Activated CD4-positive, alpha-beta T cell treated with anti-CD3 and anti-CD28 coated beads, Interleukin-2, amount 10 ng/mL, durations not matched to agents 24 days and 14 days (primary cell): Measurements from ENCODE around the gene ZNF276. TPM values are rescaled to one million over a fixed set of nuclear protein-coding genes. Genes with fewer than 3 reads are reported as not detected.
"Not testable (repeated sequence)": the region's sequence is repeated elsewhere in the genome, so short reads cannot be mapped to it uniquely, and the experiment has no call there.

Experiments used
- DNase-seq: peaks from one replicate; pipeline ENCODE4 v3.0.0; 2022
- H3K27ac Mint-ChIP-seq: one replicate; pipeline ENCODE4 v1.8.0; 2022; ENCODE audit warnings: mild to moderate bottlenecking, mixed read lengths
- H3K27me3 Mint-ChIP-seq: one replicate; pipeline ENCODE4 v1.8.0; 2022; ENCODE audit warnings: mixed read lengths
- H3K36me3 Mint-ChIP-seq: one replicate; pipeline ENCODE4 v1.8.0; 2022; ENCODE audit warnings: low read depth, mild to moderate bottlenecking, mixed read lengths
- H3K4me1 Mint-ChIP-seq: one replicate; pipeline ENCODE4 v1.8.0; 2021; ENCODE audit warnings: mixed read lengths
- H3K4me3 Mint-ChIP-seq: one replicate; pipeline ENCODE4 v1.8.0; 2022; ENCODE audit warnings: mild to moderate bottlenecking, moderate library complexity, mixed read lengths
- H3K9me3 Mint-ChIP-seq: one replicate; pipeline ENCODE4 v1.8.0; 2021; ENCODE audit warnings: mixed read lengths
- intact Hi-C: fragments of 100-400 bp; cut with micrococcal nuclease; formaldehyde crosslinking; loops from one replicate; pipeline ENCODE4 v1.15.1; 2023
- total RNA-seq: library from RNA; stranded (reverse); gene quantifications from 2 replicates; pipeline ENCODE4 v1.2.3, GENCODE V29; 2022

The ZNF276 gene, protein sequence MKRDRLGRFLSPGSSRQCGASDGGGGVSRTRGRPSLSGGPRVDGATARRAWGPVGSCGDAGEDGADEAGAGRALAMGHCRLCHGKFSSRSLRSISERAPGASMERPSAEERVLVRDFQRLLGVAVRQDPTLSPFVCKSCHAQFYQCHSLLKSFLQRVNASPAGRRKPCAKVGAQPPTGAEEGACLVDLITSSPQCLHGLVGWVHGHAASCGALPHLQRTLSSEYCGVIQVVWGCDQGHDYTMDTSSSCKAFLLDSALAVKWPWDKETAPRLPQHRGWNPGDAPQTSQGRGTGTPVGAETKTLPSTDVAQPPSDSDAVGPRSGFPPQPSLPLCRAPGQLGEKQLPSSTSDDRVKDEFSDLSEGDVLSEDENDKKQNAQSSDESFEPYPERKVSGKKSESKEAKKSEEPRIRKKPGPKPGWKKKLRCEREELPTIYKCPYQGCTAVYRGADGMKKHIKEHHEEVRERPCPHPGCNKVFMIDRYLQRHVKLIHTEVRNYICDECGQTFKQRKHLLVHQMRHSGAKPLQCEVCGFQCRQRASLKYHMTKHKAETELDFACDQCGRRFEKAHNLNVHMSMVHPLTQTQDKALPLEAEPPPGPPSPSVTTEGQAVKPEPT
- total RNA-seq = 32.9 and 33.3 TPM in 2 replicates

DNA sequence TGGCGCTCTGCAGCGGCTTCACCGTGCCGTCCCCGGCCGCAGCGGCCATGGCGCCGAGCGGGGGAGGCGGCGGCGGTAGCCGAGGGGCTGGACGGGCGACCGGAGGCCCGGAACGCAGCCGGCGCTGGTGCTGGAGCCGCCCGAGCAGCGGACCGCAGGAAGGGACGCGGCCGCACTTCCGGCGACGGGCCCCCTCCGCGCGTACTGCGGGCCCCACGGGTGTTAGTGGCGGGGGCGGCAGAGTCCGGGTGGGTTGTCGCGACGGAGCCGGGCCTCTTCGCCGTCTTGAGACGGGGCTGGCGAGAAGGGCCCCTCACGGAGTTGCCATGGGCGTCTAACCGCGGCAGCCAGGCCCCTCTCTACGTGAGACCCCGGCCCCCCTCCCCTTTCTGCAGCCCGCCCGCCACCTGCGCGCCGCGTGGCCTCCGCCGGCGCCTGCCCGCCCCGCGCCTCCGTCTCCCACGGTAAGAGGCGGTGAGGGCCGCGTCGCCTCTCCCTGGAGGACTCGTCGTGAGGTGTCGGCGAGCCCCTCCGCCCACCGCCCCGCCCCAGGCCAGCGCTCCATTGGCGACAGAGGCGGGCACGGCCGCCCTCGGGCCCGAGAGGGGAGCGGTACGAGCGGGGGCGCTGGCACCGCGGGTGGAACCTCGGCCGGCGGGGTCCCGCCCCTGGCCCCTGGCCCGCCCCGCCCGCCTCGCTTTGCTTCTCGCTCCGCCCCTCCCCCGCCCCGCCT is at the start of gene ZNF276, which contains the start of gene VPS9D1:
Gene ZNF276, plus strand, starts transcription at position 725 of the 733 bp plus-strand sequence. CDS start 104 bp downstream, outside the sequence.
Gene VPS9D1, minus strand, starts transcription at position 86 of the 733 bp plus-strand sequence. Its CDS starts 37 bp downstream, at position 49.
- Mint-ChIP-seq H3K4me1 (peaks cover 37% of the 10 kb centered on the region), H3K36me3 (peaks cover 37% of the 10 kb centered on the region), H3K27ac (peak within 1 kb of the TSS; percentile 92), H3K27me3 (no peaks in the 10 kb centered on the region), H3K4me3 (peak within 1 kb of the TSS; percentile 90), H3K9me3 (no peaks in the 10 kb centered on the region)
- intact Hi-C loops = loop anchor here (1.0 to 5.0 kb wide), 6 partner anchors 10 to 474 kb away; partner anchors contain the start of genes FANCA and TUBB3
- peak; percentile 94 for DNase-seq

DNA sequence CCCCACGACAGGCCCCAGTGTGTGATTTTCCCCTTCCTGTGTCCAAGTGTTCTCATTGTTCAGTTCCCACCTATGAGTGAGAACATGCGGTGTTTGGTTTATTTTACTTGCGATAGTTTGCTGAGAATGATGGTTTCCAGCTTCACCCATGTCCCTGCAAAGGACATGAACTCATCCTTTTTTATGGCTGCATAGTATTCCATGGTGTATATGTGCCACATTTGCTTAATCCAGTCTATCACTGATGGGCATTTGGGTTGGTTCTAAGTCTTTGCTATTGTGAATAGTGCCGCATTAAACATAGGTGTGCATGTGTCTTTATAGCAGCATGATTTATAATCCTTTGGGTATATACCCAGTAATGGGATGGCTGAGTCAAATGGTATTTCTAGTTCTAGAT is 49.8 kb upstream of the ZNF276 start:
- not testable (repeated sequence) for H3K4me3 Mint-ChIP-seq
- H3K4me1 Mint-ChIP-seq = peaks cover 12% of the 10 kb centered on the region

DNA sequence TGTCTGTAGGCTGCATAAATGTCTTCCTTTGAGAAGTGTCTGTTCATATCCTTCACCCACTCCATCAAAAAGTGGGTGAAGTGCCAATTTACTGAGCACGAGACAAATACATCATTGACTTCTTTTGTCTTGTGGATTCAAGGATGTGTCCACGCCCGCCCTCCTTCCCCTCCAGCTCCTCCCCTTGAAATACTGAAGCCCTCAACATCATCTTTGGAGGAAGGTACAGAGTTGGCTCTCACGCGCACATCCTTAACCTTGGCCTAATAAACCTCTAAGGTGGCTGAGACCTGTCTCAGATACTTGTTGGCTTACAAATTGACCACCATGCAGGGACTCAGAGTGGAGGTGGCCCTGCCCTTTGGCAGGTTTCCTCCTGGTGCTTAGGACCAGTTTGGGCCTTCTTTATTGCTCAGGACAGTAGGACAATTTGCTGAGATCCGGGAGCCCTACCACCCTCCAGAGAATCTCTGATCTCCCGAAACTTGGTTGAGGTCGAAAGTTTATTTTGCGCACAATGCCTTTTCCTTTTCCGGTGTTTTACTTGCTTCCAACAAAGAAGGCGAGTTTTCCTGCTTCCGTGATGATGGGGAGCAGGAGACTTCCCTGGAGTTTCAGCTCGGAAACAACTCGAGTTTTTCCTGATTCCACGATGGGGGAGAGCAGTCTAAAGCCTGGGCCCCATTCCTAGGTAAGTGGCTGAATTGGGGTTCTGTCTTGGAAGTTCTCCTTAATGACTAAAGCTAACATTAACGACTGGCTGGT is 49.0 kb upstream of the ZNF276 start:
- intact Hi-C loops = no loop called here
- Mint-ChIP-seq H3K27me3 (no peaks in the 10 kb centered on the region), H3K27ac (no peak overlapping the region), H3K4me3 (no peak overlapping the region), H3K9me3 (no peaks in the 10 kb centered on the region), H3K36me3 (peaks cover 6% of the 10 kb centered on the region), H3K4me1 (peaks cover 12% of the 10 kb centered on the region)
- DNase-seq = no peak

More for the DNA sequence above, 49.8 kb upstream of the ZNF276 start:
- H3K36me3 Mint-ChIP-seq, H3K27me3 Mint-ChIP-seq, intact Hi-C loops, H3K27ac Mint-ChIP-seq, H3K9me3 Mint-ChIP-seq, DNase-seq: not testable (repeated sequence)

DNA sequence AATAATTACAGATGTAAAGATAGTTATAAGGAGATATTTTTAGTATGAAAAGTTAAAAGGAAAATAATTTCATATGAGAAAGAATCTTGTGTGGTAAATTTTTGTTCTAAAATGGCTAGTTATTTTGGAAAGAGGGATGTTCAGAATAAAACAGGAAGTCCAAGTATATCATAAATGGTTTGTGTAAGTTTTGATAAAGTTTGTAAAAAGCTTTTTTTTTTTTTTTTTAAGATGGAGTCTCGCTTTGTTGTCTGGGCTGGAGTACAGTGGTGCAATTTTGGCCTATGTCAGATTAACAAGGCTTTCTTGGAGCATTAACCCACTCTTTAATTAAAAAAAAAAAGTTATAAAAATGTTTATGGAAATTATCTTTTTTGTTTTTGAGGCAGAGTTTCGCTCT is 43.1 kb upstream of the ZNF276 start:
- H3K36me3 Mint-ChIP-seq = peaks cover 2% of the 10 kb centered on the region
- H3K27ac Mint-ChIP-seq = no peak overlapping the region
- intact Hi-C loops = no loop called here
- H3K27me3 Mint-ChIP-seq = no peaks in the 10 kb centered on the region
- no peak overlapping the region for H3K4me3 Mint-ChIP-seq
- H3K9me3 Mint-ChIP-seq = no peaks in the 10 kb centered on the region
- no peak for DNase-seq
- no peaks in the 10 kb centered on the region for H3K4me1 Mint-ChIP-seq

DNA sequence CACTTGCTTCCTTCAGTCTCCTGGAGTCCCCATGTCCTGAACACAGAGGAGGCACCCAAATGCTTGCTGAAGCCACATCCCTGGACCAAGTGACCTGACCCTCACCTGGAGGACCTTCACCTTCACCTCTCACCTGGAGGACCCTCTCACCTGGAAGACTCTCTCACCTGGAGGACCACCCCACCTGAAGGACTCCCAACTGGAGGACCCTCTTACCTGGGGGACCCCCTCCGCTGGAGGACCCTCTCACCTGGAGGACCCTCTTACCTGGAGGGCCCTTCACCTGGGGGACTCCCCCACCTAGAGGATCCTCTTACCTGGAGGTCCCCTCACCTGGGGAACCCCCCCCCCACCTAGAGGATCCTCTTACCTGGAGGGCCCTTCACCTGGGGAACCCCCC is 35.4 kb upstream of the ZNF276 start:
- intact Hi-C loops = loop anchor here (1.0 kb wide), 1 partner anchor 14 kb away; no protein-coding TSS in a partner anchor
- H3K4me3 Mint-ChIP-seq = peak overlapping the region; percentile 63
- H3K27ac Mint-ChIP-seq = no peak overlapping the region

DNA sequence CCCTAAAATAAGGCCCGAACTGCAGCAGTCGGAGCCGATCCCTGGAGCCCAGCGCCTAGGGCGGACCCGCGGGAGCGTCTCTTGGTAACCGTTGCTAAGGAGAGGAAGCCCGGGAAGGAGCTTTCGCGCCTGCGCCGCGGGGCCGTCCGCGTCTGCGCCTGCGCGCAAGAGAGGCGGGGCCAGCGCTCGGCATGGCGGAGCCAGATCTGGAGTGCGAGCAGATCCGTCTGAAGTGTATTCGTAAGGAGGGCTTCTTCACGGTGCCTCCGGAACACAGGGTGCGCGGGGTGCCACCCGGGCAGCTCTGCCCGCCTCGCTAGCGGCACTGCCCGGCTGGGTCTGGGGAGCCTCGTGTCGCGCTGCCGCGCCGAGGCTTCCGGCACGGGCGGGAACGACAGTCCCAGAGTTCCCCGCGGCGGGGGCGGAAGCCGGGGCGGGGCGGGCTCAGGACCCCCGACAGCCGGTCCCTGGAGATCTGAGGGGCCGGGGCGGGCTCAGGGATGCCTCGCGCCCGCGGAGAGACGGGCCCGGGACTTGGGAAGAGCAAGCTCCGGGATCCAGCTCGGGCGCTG is 34.7 kb upstream of the ZNF276 start, which contains the start of gene CDK10:
Gene CDK10, plus strand, starts transcription at position 170 of the 572 bp plus-strand sequence. Its CDS starts 22 bp downstream, at position 192.
- intact Hi-C loops = loop anchor here (1.0 kb wide), 1 partner anchor 14 kb away; no protein-coding TSS in a partner anchor
- no peaks in the 10 kb centered on the region for H3K27me3 Mint-ChIP-seq

More for the DNA sequence above, 35.4 kb upstream of the ZNF276 start:
- Mint-ChIP-seq H3K27me3 (no peaks in the 10 kb centered on the region), H3K9me3 (no peaks in the 10 kb centered on the region), H3K4me1 (peaks cover 11% of the 10 kb centered on the region), H3K36me3 (peaks cover 25% of the 10 kb centered on the region)
- DNase-seq = no peak

DNA sequence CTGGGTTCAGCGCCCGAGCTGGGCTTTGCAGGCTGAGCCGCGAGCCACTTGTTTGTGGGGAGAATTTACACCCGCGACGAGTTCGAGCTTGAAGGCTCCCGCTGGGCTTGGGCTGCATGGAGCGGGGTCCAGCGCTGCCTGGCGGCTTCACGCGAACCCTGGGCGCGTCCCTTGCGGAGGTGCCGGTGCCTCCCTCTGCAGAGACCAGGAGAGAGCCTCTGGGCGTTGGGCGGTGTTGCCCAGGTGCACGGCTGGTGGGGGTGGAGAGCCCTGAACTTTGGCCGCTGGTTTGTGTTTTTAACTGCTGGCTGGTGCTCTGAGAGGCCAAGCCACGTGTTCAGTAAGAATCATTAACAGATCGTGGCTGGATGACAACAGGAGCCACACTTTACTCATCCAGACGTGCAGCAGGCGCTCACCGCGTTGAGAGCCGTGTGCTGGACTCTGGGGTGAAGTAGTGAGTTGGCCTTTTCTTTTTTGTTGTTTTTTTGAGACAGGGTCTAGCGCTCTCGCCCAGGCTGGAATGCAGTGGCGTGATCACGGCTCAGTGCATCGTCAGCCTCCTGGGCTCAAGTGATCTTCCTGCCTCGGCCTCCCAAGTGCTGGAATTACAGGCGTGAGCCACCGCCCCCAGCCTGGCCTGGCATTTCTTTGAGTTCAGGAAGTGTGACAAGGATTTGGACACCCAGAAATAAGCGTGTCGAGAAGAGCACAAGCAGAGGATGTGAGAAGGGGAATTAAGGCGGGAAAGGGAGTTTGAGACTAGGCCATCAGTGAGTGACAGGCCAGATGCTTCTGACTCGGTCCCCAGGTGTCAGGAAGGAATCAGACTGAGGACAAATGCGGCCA is 34.0 kb upstream of the ZNF276 start:
- no peaks in the 10 kb centered on the region for H3K27me3 Mint-ChIP-seq
- H3K27ac Mint-ChIP-seq = peak overlapping the region; percentile 83
- H3K36me3 Mint-ChIP-seq = peaks cover 33% of the 10 kb centered on the region
- peaks cover 11% of the 10 kb centered on the region for H3K4me1 Mint-ChIP-seq
- peak overlapping the region; percentile 95 for H3K4me3 Mint-ChIP-seq
- intact Hi-C loops = no loop called here
- DNase-seq = peak; percentile 56
- H3K9me3 Mint-ChIP-seq = no peaks in the 10 kb centered on the region

More for the DNA sequence above, 34.7 kb upstream of the ZNF276 start, which contains the start of gene CDK10:
- no peaks in the 10 kb centered on the region for H3K9me3 Mint-ChIP-seq
- peak within 1 kb of the TSS; percentile 95 for H3K27ac Mint-ChIP-seq
- H3K4me1 Mint-ChIP-seq = peaks cover 11% of the 10 kb centered on the region
- peak within 1 kb of the TSS; percentile 95 for H3K4me3 Mint-ChIP-seq
- peaks cover 29% of the 10 kb centered on the region for H3K36me3 Mint-ChIP-seq
- peak; percentile 99 for DNase-seq

DNA sequence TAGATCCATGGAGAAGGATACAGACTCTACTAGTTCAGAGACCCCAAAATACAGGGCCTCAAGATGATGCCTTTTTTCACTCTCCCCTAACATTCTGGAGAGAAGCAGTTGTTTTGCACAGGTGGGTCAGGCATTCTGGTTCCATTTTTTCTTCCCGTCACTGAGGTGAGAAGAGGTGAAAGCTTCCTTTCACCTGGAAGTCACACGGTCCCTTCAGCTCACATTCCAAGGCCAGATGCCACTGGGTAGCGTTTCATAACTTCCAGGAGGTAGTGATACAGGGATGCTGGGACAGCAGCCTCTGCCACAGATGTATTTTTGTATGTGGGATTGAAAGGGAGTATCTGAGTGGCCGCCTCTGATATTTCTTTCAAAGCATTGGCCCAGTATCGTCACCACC is 32.9 kb upstream of the ZNF276 start:
- Mint-ChIP-seq H3K4me3 (peak overlapping the region; percentile 95), H3K9me3 (no peaks in the 10 kb centered on the region), H3K36me3 (peaks cover 36% of the 10 kb centered on the region), H3K27ac (no peak overlapping the region), H3K4me1 (peaks cover 11% of the 10 kb centered on the region), H3K27me3 (no peaks in the 10 kb centered on the region)
- intact Hi-C loops = no loop called here
- no peak for DNase-seq

DNA sequence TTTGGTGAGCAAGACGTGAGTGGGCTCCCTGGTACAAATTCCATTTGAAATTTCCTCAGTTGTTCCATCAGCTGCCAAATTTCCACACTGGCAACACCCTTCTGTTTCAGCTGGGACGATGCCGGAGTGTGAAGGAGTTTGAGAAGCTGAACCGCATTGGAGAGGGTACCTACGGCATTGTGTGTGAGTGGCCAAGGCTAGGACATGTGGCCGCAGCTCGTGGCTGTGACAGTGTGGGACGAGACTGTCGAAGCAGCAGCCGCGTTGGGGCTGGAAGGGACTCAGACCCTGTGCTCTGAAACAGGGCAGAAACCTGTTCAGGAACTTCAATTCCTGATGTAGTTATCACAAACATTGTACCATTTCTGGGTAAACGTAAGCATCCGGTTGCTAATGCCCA is 32.2 kb upstream of the ZNF276 start:
- intact Hi-C loops = no loop called here
- Mint-ChIP-seq H3K4me3 (no peak overlapping the region), H3K27ac (no peak overlapping the region), H3K36me3 (peaks cover 40% of the 10 kb centered on the region), H3K27me3 (no peaks in the 10 kb centered on the region), H3K9me3 (no peaks in the 10 kb centered on the region), H3K4me1 (peaks cover 11% of the 10 kb centered on the region)
- DNase-seq = no peak

DNA sequence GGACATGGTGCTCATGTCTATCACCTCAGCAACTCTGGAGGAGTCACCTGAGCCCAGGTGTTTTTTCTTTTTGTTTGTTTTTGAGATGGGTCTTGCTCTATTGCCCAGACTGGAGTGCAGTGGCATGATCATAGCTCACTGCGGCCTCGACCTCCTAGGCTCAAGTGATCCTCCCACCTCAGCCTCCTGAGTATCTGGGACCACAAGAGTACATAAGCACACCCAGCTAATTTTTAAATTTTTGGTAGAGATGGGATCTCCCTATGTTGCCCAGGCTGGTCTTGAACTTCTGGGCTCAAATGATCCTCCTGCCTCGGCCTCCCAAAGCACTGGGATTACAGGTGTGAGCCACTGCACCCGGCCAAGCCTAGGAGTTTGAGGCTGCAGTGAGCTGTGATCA is 31.7 kb upstream of the ZNF276 start:
- H3K27ac Mint-ChIP-seq, H3K9me3 Mint-ChIP-seq: not testable (repeated sequence)

DNA sequence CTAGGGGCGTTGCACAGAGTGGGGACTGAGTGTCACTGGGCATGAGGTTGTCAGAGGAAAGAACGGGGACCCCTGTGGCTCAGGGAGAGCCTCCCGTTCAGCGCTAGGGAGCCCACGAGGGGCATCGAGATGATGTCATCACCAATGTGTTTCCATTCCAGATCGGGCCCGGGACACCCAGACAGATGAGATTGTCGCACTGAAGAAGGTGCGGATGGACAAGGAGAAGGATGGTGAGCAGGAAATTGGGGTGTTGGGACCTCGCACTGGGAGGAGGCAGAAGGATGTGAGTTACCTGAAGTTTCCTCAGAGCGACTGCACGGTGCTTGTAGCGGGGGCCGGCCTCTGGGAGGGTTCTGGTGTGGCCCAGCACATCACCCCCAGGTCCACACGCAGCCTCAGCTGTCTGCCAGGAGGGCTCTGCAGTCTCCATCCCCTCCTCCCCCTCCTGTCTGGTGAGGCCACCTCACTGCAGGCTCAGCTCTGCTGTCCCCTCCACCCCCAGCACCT is 30.9 kb upstream of the ZNF276 start:
- Mint-ChIP-seq H3K27ac (no peak overlapping the region), H3K9me3 (no peaks in the 10 kb centered on the region), H3K27me3 (no peaks in the 10 kb centered on the region), H3K4me3 (no peak overlapping the region), H3K36me3 (peaks cover 40% of the 10 kb centered on the region), H3K4me1 (peaks cover 11% of the 10 kb centered on the region)
- no peak for DNase-seq
- intact Hi-C loops = no loop called here

More for the DNA sequence above, 31.7 kb upstream of the ZNF276 start:
- H3K36me3 Mint-ChIP-seq = peaks cover 39% of the 10 kb centered on the region
- H3K4me3 Mint-ChIP-seq, H3K27me3 Mint-ChIP-seq, intact Hi-C loops, DNase-seq: not testable (repeated sequence)
- peaks cover 11% of the 10 kb centered on the region for H3K4me1 Mint-ChIP-seq
